ENCODE results near the gene KLRF2.

The KLRF2 gene

DNA sequence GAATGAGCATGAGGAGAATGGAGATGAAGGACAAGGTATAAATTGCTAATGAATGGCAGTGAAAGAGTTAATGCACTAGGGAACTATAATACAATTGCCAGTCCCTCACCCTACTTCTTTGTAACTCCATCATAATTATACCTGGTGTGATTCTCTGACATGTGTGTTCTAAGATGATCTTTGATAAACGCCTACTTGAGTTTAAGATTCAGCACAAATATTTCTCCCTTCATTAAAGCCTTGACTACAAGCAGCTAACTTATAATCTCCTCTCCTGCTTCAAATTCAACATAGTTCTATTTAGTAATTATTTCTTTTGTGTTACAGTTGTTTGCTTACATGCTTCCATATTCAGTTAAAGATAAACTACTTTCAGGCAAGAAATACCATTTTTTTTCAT is 60.5 kb downstream of the KLRF2 start:
- DNase-seq = no peak

DNA sequence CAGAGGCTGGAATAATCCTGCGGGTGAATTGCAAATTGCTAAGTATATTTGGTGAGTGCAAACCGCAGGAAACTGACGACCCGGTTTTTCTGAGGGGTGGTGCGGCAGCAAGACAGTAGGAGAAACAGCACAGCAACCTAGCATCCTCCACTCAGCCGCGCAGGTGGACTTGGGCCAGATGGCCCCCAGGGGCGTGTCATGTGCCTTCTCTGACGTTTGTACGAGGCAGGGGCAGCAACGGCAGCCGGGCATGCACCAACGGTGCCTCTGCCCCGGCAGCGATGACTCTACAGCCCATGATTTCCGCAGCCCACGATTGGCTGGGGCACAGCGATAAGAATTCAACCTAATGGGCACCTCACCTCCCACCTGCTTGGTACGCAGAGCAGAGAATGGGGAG is 62.0 kb downstream of the KLRF2 start:
- no peak for DNase-seq

DNA sequence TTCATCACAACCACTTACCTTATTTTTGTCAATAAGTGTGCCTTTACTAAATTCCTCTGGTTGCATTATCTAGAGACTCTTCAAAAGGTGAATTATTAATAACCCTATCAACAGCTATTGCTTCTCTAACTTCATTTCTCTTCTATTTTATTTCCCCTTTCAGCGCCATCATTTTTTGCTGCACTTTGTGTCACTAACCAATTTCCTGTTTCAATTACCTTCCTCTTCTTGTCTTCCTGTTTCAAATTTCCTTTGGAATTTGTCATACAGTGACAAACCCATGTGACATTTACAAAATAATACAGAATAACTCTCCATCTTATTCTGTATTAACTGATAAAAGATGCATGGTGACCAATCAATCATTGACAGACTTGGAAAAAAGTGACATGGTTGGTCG is 63.1 kb downstream of the KLRF2 start:
- DNase-seq = no peak

Measured in NCI-H2227 treated with DMSO at 0.1 percent for 48 hours (cell line).